Activated CD4-positive, alpha-beta T cell treated with anti-CD3 and anti-CD28 coated beads for 4 hours (primary cell): ENCODE results near the gene PFKFB1.
"Not testable (repeated sequence)": the region's sequence is repeated elsewhere in the genome, so short reads cannot be mapped to it uniquely, and the experiment has no call there.

Source experiments
- DNase-seq, 2 donors: peaks; one replicate each; pipeline ENCODE4 v3.0.0-alpha.2; 2020

PFKFB1 gene

DNA sequence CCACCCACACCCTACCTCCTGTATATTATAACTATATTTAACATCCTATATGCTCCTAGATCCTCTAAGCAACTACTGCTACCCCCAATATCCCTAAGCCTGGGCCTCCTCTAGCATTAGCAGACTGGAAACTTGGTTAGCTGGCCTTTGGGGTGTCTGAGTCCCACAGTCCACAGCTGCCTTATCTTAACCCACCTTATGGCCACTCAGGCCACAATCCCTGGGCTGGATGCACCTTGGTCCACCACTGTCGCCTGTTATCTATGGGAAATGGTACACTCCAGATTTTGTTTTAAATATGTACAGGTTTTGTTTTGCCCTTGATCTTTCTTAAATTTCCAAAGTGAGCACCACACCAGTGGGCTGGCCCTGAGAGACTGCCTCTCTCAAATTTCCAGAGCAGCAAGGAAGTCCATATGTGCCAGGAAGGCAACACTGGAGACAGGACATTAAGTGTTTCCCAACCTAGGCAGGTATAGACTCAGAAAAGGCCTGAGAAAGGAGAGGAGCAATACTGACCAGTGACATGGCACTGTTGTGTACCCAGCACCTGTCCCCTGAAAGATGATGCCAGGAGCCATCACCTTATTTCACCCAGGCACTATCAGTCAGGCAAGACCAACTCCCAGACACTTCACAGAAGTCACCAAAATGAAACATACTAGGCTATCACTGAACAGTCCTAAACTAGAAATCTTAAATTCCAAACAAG, 921 bp downstream of the PFKFB1 start:
- no peak for DNase-seq

DNA sequence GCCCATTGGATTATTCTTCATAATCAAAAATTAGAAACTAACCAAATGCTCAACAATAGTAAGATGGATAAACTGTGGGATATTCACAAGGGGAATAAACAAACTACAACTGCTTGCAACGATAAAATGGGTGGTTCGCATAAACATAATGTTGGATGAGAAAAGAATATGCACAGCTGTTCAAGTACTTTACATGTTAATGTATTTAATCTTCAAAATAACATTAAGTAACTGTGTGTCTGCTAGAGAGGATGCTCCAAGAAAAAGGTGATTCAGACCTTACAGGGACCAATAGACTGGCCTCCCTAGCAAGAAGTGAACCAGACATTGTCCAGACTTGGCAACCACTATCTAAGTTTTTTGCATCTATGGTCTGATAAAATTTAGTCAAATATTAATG, 2.3 kb downstream of the PFKFB1 start:
- no peak for DNase-seq

GRCh38 chrX:54983306-54983705, 10.7 kb downstream of the PFKFB1 start:
- DNase-seq = not testable (repeated sequence)

- DNase-seq = no peak
These were observed 13.7 kb downstream of the PFKFB1 start for GRCh38 chrX:54980334-54980733.

GRCh38 chrX:54979432-54979831, 14.6 kb downstream of the PFKFB1 start:
- no peak for DNase-seq

DNA sequence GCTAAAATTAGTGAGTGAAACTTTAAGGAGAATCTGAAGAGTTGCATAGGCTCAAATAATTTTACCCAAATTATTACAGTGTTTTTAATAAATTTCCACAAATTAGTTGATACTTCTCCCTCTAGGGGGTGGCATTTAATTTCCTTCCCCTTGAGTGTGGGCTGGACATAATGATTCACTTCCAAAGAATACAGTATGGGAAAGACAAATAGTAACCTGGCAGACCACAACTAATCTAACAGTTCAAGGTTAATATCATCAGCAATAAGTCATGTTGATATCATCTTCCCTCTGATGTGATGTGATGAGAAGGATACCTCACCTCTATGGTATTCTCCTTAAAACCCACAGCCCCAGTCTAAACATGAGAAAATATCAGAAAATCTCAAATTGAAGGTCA, 15.5 kb downstream of the PFKFB1 start:
- DNase-seq = no peak

DNA sequence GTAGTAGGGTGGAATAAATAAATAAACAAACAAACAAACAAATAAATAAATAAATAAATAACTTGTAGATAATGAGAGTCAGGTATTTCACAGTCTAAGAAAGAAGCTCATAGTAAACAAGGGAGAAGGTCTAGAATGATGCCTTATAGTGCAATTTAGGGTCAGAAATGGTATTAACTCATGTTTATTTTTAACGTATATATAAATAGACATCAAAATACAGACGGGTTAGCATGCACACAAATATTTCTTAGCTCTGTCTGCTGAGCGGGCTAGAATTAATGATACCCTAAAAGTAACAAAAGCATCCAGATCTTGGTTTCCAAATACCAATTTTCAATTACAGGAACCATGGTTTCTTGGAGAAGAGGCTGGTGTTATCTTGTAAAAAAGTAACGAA, 16.6 kb downstream of the PFKFB1 start:
- DNase-seq = no peak

DNA sequence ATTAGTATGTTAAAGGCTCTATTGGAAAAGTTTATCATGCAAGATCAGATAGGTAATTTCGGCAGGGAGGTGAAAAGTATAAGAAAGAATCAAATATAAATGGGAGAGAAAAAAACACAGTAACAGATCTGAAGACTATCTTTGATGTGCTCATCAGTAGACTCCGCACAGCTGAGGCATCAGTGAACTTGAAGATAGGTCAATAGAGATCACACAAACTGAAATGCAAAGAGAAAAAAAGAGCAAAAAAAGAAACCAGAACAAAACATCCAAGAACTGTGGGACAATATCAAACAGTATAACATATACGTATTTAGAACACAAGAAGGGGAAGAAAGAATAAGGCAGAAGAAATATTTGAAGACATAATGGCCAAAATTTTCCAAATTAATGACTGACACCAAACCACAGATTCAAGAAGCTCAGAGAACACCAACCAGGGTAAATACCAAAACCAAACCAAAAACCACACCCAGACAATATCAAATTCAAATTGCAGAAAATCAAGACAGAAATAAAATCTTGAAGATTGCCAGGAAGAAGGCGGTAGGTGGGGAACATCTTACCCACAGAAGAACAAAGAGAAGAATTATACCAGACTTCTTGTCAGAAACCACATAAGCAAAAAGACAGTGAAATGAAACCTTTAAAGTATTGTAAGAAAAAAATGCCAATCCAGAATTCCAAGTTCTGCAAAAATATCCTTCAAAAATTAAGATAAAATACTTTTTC, 29.1 kb downstream of the PFKFB1 start:
- DNase-seq = no peak

DNA sequence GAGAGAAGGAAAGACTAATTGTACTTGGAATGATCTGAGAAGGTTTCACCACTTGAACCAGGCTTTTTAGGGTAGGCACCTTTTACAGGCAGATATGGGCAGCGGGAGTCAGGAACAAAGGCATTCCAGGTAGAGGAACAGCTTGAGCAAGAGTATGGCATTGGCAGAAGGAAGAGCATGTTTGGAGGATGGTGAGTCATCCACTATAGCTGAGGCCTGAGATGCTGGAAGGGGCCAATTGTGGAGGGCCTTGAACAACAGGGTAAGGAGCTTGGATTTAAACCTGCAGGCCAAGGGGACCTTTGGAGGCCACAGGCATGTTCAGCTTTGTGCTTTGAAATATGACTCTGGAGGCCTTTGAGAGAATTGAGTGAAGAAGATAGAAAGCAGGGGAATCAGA, 32.2 kb downstream of the PFKFB1 start:
- DNase-seq = no peak

DNA sequence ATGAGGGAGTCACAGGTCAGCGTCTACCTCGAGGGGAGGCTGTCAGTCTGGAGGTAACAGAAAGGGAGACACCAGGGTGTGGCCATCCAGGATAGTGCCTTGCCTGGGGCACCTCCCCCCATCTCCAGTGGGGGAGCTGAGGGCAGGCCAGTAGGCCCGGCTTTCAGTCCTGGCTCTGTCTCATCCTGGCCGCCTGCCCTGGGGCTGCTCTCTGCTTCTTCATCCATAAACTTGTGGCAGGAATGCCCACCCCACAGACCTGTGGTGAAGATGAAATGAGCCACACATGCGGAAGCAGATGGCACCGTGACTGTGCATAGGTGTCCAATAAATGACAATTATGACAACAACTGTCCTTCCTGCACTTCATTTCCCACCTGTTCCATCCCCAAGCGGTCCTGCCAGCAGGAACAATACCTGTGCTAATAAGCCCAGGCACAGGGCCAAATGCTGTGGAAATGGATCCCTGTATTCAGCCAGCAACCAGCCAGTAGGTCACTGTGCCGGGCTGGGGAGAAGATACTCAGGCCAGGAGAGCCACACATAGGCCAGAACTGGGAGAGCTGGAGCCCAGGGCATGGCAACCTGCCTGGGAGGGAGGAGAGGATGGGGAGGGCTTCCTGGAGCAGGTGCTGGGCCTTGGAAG, 43.1 kb downstream of the PFKFB1 start:
- no peak for DNase-seq

DNA sequence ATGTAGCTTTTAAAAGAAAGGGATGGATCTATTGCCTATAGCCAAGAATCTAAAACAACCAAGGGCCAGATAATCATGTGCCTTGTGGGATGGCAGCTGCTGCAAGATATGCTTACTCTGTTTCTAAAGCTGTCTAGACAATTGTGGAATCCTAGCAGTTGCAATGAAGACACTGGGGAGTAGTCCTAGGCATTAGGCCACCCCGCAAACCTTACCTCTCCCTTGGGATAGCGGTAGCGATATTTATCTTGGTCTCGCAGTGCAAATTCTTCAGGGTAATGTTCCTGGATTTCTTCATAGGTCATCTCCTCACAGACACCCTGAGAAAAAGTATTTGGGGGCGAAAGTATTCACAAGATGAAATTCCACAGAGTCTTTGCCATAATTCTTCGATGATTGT, 48.8 kb downstream of the PFKFB1 start:
- no peak for DNase-seq

DNA sequence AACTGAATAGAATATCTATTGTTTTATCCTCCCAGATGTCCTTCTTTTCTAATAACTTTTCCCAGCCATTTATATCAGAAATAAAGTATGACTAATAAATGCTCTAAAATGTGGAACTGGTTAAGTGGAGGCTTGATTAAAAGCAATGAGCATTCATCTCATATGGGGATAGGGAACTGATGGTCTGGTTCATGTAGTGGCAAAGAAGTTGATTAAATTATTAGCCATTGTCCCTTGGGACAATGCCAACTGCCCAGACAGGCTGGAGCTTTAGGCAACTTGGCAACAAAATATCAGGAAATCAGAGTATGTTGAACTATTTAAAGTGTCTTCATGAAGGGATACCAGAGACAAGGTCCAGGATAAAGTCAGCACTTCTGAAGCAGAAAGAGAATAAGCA, 49.2 kb downstream of the PFKFB1 start:
- no peak for DNase-seq

GRCh38 chrX:54937416-54937815, 56.6 kb downstream of the PFKFB1 start:
- no peak for DNase-seq

DNA sequence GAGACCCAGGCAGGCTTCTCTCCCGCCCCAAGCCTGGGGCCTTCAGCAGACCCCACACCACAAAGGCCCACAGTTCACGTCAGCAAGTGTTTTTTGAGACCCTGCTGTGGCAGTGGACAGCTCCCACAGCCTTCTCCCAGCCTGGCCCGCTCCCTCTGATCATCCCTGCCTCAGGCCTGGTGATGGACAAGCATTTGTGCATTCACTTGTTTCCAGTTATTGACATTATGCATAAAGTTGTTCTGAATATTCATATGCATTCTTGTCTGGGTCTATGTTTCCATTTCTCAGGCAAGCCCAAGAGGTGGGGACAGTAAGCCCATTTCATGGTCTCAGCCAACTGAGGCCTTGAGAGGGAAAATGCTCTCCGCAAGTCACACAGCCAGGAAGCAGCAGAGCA, 58.7 kb downstream of the PFKFB1 start:
- DNase-seq = no peak

DNA sequence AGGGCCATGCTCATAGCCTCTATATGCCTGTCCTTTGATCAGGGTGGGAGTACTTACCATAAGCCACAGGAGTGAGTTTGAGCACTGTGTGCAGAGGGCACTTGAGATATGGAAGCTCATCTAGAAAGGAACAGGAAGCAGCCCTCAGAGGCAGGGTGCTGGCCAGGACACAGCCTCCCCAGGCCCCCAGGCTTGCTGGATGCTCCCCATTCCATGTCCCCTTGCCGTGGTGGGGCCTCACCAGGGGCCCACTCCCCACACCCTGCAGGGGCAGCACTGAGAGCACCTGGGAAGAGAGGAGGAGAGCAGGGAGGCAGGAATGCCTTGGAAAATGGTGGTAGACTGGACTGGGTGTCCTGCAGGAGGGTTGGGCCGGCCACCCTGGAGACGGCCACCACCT, 59.1 kb downstream of the PFKFB1 start:
- no peak for DNase-seq

GRCh38 chrX:54934058-54934457, 59.9 kb downstream of the PFKFB1 start:
- DNase-seq = no peak

DNA sequence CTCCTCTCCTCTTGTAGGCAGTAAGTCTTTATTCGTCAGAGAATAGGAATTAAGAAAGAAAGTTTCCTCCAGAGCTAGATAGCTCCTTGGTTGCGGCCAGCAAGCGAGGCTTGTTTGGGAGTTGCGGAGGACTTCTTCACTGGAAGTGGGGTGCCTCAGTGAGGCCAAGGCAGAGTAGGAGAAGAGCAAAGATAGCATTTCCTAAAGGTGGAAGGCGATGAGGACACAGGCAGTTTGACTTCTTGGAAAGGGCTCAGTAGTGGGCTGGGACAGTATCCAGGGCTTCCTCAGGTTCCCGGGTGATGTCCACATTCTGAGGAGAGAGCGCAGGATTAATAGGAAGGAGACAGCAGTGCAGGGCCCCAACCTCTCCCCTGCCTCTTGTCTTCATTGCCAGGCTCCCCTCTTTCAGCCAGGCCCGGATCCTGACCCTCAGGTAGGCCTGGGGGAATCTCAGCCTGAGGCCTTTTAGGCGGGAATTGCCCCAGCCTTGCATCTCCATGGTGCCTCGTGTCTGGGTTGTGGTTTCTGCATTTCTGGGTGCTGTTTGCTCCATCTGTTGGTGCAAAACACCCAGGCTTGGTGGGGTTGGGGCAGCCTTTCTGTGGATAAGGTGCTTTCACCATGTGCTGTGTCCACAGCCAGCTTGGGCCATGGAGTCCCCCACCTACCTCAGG, 60.7 kb downstream of the PFKFB1 start:
- no peak for DNase-seq

- DNase-seq = no peak
These were observed 62.9 kb downstream of the PFKFB1 start for GRCh38 chrX:54931107-54931506.

- DNase-seq = no peak
These were observed 63.5 kb downstream of the PFKFB1 start for GRCh38 chrX:54930291-54931049.

GRCh38 chrX:54928876-54929275, 65.1 kb downstream of the PFKFB1 start:
- DNase-seq = no peak

DNA sequence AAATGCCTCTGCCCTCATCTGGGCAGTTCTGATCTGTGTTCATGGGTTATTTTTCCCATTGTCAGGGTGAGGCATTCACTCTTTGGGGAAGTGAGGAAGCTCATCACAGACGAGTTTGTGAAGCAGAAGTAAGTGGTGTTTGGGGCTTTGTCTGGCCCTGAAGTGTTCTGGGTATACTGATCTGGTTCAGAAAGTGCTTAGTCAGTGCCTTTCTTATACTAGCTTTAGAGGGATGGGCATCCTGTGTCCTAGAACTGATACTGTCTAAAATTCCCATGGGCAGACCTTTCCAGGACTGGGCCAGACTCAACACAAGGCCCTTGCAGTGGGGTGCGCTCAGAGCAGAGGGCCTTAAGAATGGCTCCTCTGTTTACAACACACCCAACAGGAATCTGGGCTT, 67.0 kb downstream of the PFKFB1 start:
- no peak for DNase-seq

DNA sequence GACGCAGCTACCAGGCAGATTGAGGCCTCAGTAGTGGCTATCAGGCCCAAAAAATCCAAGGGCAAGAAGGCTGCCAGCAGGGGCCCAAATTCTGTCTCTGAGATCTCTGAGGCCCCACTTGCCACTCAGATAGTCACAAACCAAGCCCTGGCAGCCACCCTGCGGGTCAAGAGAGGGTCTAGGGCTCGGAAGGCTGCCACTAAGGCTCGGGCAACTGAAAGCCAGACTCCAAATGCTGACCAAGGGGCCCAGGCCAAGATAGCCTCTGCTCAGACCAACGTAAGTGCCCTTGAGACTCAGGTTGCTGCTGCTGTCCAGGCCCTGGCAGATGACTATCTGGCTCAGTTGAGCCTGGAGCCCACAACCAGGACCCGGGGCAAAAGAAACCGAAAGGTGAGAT, 70.6 kb downstream of the PFKFB1 start:
- DNase-seq = no peak

DNA sequence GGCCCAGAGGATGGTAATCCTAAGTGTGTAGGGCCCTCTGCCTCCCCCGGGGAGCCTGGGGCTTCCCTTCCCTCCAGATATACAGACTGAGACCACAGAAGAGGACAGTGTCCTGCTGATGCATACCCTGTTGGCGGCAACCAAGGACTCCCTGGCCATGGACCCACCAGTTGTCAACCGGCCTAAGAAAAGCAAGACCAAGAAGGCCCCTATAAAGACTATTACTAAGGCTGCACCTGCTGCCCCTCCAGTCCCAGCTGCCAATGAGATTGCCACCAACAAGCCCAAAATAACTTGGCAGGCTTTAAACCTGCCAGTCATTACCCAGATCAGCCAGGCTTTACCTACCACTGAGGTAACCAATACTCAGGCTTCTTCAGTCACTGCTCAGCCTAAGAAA, 71.4 kb downstream of the PFKFB1 start:
- no peak for DNase-seq
